Uterus (tissue), 2 donors: ENCODE results near the gene ABCA1.

Experiments
- CTCF ChIP-seq, 4 experiments: fragments of 200-600 bp in 2 of 4; fragments of 450-650 bp in 2 of 4; sonication (generic) in 2 of 4; IDR thresholded peaks; one replicate each; pipeline ENCODE4 v1.5.1; 2016 to 2019; ENCODE audit warnings: antibody characterized with exemption in 4 of 4, mild to moderate bottlenecking in 2 of 4, moderate library complexity in 1 of 4
- POLR2A ChIP-seq, 2 donors: fragments of 450-650 bp; IDR thresholded peaks; one replicate each; pipeline ENCODE4 v1.6.1; 2016; ENCODE audit warnings: antibody characterized with exemption in 2 of 2, mild to moderate bottlenecking in 1 of 2, moderate library complexity in 1 of 2

DNA sequence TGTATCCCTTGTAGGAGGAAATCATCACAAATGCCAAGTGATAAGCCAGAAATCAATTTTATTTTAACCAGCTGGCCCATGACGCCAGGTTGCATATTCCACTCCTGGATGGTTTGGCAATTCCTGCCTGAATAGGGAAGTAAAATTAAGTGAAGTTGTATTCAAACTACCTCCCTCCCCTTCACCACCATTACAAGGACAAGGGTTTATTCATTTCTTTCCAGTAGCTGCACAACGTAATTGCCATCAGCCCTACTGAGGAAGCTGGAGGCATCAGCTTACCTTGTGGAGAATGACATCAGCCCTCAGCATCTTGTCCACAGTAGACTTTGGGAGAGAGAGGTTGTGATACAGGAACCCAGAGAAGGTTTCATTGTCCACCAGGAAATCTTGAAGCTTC, 66.6 kb downstream of the ABCA1 start:
- no peak for TF ChIP-seq POLR2A (IDR thresholded peaks at IDR 0.05)
- no peak for TF ChIP-seq CTCF (IDR thresholded peaks at IDR 0.05)
